Endodermal cell (in vitro differentiated cells): ENCODE results near the gene LNX1. TPM values are rescaled to one million over a fixed set of nuclear protein-coding genes. Genes with fewer than 3 reads are reported as not detected.

Source experiments
- DNase-seq: peaks from one replicate; pipeline ENCODE4 v3.0.0-alpha.2; 2017
- H3K27ac ChIP-seq: 2 replicates; pipeline ENCODE4 v1.5.1; 2013; ENCODE audit warnings: mild to moderate bottlenecking, low read depth, low read length, moderate library complexity
- H3K27me3 ChIP-seq: 2 replicates; pipeline ENCODE4 v1.6.1; 2013; ENCODE audit warnings: mild to moderate bottlenecking, low read length, moderate library complexity; ENCODE audit not compliant: insufficient read depth, control insufficient read depth, poor library complexity, severe bottlenecking
- H3K36me3 ChIP-seq: 2 replicates; pipeline ENCODE4 v1.7.0; 2013; ENCODE audit warnings: mild to moderate bottlenecking, low read length, moderate library complexity; ENCODE audit not compliant: control insufficient read depth, insufficient read depth
- H3K4me1 ChIP-seq: one replicate; pipeline ENCODE4 v1.7.0; 2013; ENCODE audit warnings: low read length; ENCODE audit not compliant: control insufficient read depth, insufficient read depth
- H3K4me3 ChIP-seq: 2 replicates; pipeline ENCODE4 v1.5.1; 2013; ENCODE audit warnings: mild to moderate bottlenecking, low read length, moderate library complexity
- H3K9ac ChIP-seq: 2 replicates; pipeline ENCODE4 v1.6.1; 2013; ENCODE audit warnings: mild to moderate bottlenecking, low read length, moderate library complexity; ENCODE audit not compliant: poor library complexity, severe bottlenecking; ENCODE audit errors: extremely low read depth
- H3K9me3 ChIP-seq: 2 replicates; pipeline ENCODE4 v1.6.1; 2013; ENCODE audit warnings: mild to moderate bottlenecking, low read length, moderate library complexity; ENCODE audit not compliant: control insufficient read depth
- H3K27ac Mint-ChIP-seq: 2 replicates; pipeline ENCODE4 v1.8.0; 2020; ENCODE audit warnings: mixed read lengths
- H3K27me3 Mint-ChIP-seq: 2 replicates; pipeline ENCODE4 v1.8.0; 2021; ENCODE audit warnings: mild to moderate bottlenecking, mixed read lengths; ENCODE audit not compliant: insufficient read depth
- H3K36me3 Mint-ChIP-seq: 2 replicates; pipeline ENCODE4 v1.8.0; 2020; ENCODE audit warnings: low read depth, mixed read lengths
- H3K4me1 Mint-ChIP-seq: 2 replicates; pipeline ENCODE4 v1.8.0; 2020; ENCODE audit warnings: mixed read lengths
- H3K4me3 Mint-ChIP-seq: 2 replicates; pipeline ENCODE4 v1.8.0; 2020; ENCODE audit warnings: mild to moderate bottlenecking, moderate library complexity, mixed read lengths
- H3K9me3 Mint-ChIP-seq: 2 replicates; pipeline ENCODE4 v1.8.0; 2020; ENCODE audit warnings: mild to moderate bottlenecking, mixed read lengths
- CTCF ChIP-seq: fragments of 200-600 bp; sonication (generic); conservative IDR thresholded peaks from 2 replicates; pipeline ENCODE4 v1.5.0; 2021; ENCODE audit warnings: antibody characterized with exemption, mild to moderate bottlenecking
- WGBS, 2 experiments: methylation state at CpG; one replicate each; pipeline versions ENCODE4 v1.1.5 to v1.1.7; 2013; ENCODE audit warnings: missing lambda C conversion rate in 2 of 2, mixed read lengths in 1 of 2; ENCODE audit not compliant: insufficient coverage in 1 of 2, insufficient read length in 1 of 2; 5-methylcytosine and 5-hydroxymethylcytosine counted together
- total RNA-seq, 2 donors: library from RNA; stranded (reverse); fragmentation: NEBNext Ultra II Directional in 1 of 2; extraction: Animal tissue kit (Norgen Biotek cat#: 25700) in 1 of 2; gene quantifications; 2 replicates in 1 of 2; 3 replicates in 1 of 2; pipeline ENCODE4 v1.2.1, GENCODE V29; 2021

LNX1 gene
- total RNA-seq, 2 donors from 2014 or later, result 4.4 to 5.4 TPM

DNA sequence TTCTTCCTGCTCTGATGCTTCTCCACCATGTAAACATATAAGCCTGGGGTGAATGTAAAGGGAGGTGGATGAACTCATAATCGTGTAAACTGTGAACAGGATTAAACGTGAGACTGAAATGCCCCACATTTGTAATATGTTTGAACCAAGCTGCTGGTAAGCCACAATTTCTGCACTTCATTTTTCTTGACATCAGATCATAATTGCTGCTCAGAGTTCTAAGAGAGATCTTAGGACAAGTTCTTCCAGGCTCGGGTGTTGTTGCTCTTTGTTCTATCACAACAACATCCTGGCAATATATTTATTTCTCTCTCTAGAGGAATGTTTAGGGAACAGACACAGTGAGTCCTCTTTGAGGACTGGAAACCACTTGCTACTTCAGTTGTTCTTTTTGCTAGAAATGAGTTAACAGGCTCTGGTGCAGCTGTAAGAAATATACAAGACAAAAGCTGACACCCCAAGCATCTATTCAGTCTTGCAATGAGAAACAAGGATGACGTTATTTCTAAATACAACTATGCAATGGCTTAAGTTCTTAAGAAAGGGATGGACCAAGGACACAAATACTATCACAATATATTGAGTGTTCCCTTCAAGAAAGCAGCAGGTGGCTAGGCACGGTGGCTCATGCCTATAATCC is 59.6 kb downstream of the LNX1 start:
- 60 to 79% methylated on average over 1 to 5 of the region's 5 CpGs for whole genome bisulfite sequencing, 2 experiments
- Mint-ChIP-seq H3K27me3 (no peaks in the 10 kb centered on the region), H3K36me3 (no peaks in the 10 kb centered on the region), H3K9me3 (no peaks in the 10 kb centered on the region), H3K4me1 (peaks cover 46% of the 10 kb centered on the region), H3K4me3 (no peak overlapping the region), H3K27ac (no peak overlapping the region)
- Histone ChIP-seq H3K27ac (no peak overlapping the region), H3K36me3 (no peaks in the 10 kb centered on the region), H3K27me3 (no peaks in the 10 kb centered on the region), H3K4me3 (no peak overlapping the region), H3K4me1 (peaks cover 17% of the 10 kb centered on the region), H3K9me3 (no peaks in the 10 kb centered on the region), H3K9ac (no peak overlapping the region)
- no peak for DNase-seq
- TF ChIP-seq CTCF, result no peak

DNA sequence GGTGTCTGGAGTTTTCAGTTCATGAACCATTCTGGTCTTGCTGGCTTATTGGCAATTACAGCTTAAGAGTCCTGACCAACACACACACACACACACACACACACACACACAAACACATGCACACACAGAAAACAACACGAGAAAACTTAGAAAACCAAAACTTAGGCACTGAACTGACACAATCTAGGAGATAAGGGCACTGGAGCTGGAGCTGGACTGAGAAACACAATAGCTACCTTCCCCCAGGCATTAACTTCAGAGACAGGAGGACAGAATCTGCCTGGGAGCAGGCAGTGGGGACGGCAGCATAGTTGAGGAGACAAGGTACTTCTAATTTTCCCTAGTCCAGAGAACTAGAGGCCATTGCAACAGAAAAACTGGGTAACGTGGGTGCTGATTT is 62.3 kb downstream of the LNX1 start:
- DNase-seq, result no peak
- no peak overlapping the region for H3K9ac ChIP-seq
- H3K9me3 ChIP-seq, result no peaks in the 10 kb centered on the region
- H3K27me3 ChIP-seq, result no peaks in the 10 kb centered on the region
- peaks cover 22% of the 10 kb centered on the region for H3K4me1 ChIP-seq
- TF ChIP-seq CTCF, result no peak
- no peak overlapping the region for H3K27ac ChIP-seq
- no peaks in the 10 kb centered on the region for H3K36me3 ChIP-seq
- H3K4me3 ChIP-seq, result no peak overlapping the region
- no peak overlapping the region for H3K27ac Mint-ChIP-seq
- no peak overlapping the region for H3K4me3 Mint-ChIP-seq
- no peaks in the 10 kb centered on the region for H3K36me3 Mint-ChIP-seq
- H3K27me3 Mint-ChIP-seq, result no peaks in the 10 kb centered on the region
- H3K9me3 Mint-ChIP-seq, result no peaks in the 10 kb centered on the region
- 78 to 82% methylated on average over 2 to 3 of the region's 3 CpGs for WGBS, 2 experiments
- H3K4me1 Mint-ChIP-seq, result peaks cover 62% of the 10 kb centered on the region

GRCh38 chr4:53527930-53528329 is 63.4 kb downstream of the LNX1 start:
- Mint-ChIP-seq H3K36me3 (no peaks in the 10 kb centered on the region), H3K4me1 (peaks cover 62% of the 10 kb centered on the region), H3K27ac (no peak overlapping the region), H3K9me3 (no peaks in the 10 kb centered on the region), H3K27me3 (no peaks in the 10 kb centered on the region), H3K4me3 (no peak overlapping the region)
- TF ChIP-seq CTCF, result no peak
- H3K4me3 ChIP-seq, result no peak overlapping the region
- H3K27me3 ChIP-seq, result no peaks in the 10 kb centered on the region
- no peaks in the 10 kb centered on the region for H3K9me3 ChIP-seq
- H3K36me3 ChIP-seq, result no peaks in the 10 kb centered on the region
- peaks cover 22% of the 10 kb centered on the region for H3K4me1 ChIP-seq
- H3K9ac ChIP-seq, result no peak overlapping the region
- H3K27ac ChIP-seq, result no peak overlapping the region
- 94 to 100% methylated on average over 4 of the region's 4 CpGs for WGBS, 2 experiments
- no peak for DNase-seq
